AG09319 (cell line): ENCODE results near the gene KIF13A.

Experiments
- DNase-seq: peaks from one replicate; pipeline ENCODE4 v3.0.0-alpha.2; 2010; ENCODE audit warnings: low read depth; ENCODE audit errors: extremely low read depth
- CTCF ChIP-seq: IDR thresholded peaks from 2 replicates; pipeline ENCODE4 v1.5.1; 2011; ENCODE audit warnings: low read depth, mild to moderate bottlenecking, inconsistent platforms, low read length, moderate library complexity

KIF13A gene

GRCh38 chr6:17883665-17884497 is 103.6 kb downstream of the KIF13A start:
- no peak for TF ChIP-seq CTCF

DNA sequence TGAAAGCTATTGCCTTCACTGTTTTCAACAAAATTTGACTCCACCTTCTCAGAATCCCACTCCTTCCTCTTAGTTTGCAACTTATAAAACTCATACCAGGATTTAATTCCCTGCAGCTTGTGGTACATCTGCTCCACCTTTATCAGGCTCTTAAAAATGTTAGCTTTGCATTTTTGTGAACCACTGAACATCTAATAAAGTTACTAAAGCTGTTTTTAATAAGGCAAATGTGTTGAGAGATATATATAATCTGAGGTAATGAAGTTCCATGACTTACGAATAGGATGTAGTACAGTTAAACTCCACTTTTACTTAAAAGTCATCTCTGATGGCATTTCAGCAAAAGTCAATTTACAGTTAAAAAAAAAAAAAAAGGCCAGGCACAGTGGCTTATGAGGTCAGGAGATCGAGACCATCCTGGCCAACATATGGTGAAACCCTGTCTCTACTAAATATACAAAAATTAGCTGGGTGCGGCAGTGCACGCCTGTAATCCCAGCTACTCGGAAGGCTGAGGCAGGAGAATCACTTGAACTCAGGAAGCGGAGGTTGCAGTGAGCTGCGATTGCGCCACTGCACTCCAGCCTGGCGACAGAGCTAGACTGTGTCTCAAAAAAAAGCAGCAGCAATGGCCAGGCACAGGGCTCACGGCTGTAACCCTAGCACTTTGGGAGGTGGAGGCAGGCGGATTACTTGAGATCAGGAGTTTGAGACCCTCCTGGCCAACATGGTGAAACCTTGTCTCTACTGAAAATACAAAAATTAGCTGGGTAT is 106.2 kb downstream of the KIF13A start:
- no peak for TF ChIP-seq CTCF
- DNase-seq: no peak

More at GRCh38 chr6:17883665-17884497, 103.6 kb downstream of the KIF13A start:
- no peak for DNase-seq

GRCh38 chr6:17879184-17879583 is 108.3 kb downstream of the KIF13A start:
- DNase-seq: no peak
- no peak for TF ChIP-seq CTCF

DNA sequence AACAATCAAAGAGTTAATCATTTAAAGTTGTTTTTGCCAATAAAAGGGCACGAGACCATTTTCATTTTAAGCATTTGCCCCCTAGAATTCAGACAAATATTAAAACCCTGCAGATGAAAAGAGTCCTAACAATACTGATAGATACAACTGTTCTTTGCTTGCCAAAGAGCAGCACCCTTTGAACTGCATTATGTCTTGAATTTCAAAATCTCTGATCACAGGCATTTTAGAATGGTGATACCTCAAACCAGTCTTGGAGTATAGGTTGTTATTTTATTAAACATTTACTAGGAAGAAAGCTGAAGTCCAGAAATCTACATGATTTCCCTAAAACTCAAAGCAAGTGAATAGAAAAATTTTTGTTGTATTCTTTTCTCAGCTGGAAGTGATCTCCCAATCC is 108.7 kb downstream of the KIF13A start:
- DNase-seq: no peak
- TF ChIP-seq CTCF: no peak

GRCh38 chr6:17877895-17878440 is 109.5 kb downstream of the KIF13A start:
- TF ChIP-seq CTCF: no peak
- DNase-seq: no peak

DNA sequence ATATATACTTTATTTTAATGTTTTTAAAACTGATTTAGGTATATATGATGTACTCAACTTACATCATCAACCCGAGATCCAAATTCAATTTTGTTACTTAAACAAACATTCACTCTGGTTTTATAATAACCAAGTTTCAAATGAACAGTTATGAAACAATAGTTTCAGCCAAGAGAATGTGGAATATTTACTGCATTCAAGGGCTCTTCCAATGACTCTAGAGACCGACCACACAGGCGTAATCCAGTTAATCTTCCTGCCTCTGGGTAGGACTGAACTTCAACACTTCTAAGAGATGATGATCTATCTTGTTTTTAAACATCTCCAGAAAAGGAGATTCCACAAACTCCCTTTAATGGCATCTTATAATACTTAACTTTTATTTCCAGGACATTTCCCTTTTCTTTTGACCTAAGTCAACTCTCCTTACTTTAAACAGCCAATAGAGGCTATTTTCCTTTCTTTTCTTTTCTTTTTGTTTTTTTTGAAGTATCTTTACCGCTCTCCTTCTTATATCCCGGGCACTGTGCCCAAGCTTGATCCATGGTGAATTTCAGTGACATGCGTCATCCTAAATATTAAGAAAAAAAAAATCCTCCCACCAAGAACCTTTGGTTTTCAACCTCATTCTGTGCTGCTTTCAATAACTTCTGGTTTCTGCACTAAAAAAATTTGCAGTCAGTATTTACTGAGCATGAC is 110.1 kb downstream of the KIF13A start:
- no peak for DNase-seq

More for the DNA sequence above, 110.1 kb downstream of the KIF13A start:
- TF ChIP-seq CTCF: no peak
